GM12878 (cell line): ENCODE results near the gene SAC3D1. TPM values are rescaled to one million over a fixed set of nuclear protein-coding genes. Genes with fewer than 3 reads are reported as not detected.

Experiments
- ATAC-seq: fragments of 200-7000 bp; cut with Tn5 transposase; 3 replicates; pipeline ENCODE4 v1.9.1; 2020; ENCODE audit warnings: mild to moderate bottlenecking, moderate library complexity
- BruUV-seq: library from RNA; stranded (reverse); fragments of 400-500 nt; replicated peaks from 2 replicates; lab custom pipeline; 2021; lab: Mats Ljungman, UMichigan
- CTCF ChIA-PET: fragments of 300-600 bp; sonication (Branson Sonifier 250); formaldehyde crosslinking; extraction: SDS; loops from one replicate; lab custom pipeline; 2021; ENCODE audit warnings: inconsistent platforms; lab: Yijun Ruan, JAX
- POLR2A ChIA-PET: fragments of 350-600 bp; formaldehyde crosslinking; extraction: SDS; loops from one replicate; lab custom pipeline; 2021; ENCODE audit warnings: inconsistent platforms; lab: Charles Lee
- RAD21 ChIA-PET: fragments of 300-600 bp; sonication (Branson Sonifier 250); formaldehyde crosslinking; loops from one replicate; lab custom pipeline; 2023; ENCODE audit warnings: antibody characterized with exemption; ENCODE audit not compliant: unreplicated experiment; lab: Charles Lee
- SMC1A ChIA-PET: fragments of 300-600 bp; sonication (Branson Sonifier 250); formaldehyde crosslinking; loops from one replicate; lab custom pipeline; 2023; ENCODE audit not compliant: unreplicated experiment, uncharacterized antibody; lab: Charles Lee
- DNase-seq: peaks from one replicate; pipeline ENCODE4 v3.0.0-alpha.2; 2011; ENCODE audit warnings: low read depth, low spot score
- FAIRE-seq: peaks from 3 replicates; lab custom pipeline; 2011; peaks lifted over from hg19 to GRCh38; lab: Jason Lieb, UNC
- H2AFZ ChIP-seq: 2 replicates; pipeline ENCODE4 v1.6.0; 2011; ENCODE audit warnings: low read depth, low read length, control low read depth; ENCODE audit not compliant: control insufficient read depth
- H3K27ac ChIP-seq: 2 replicates; pipeline ENCODE4 v1.5.1; 2011; ENCODE audit warnings: control low read depth; ENCODE audit not compliant: control insufficient read depth, insufficient read depth
- H3K27me3 ChIP-seq, 2 experiments: replicated peaks in 1 of 2; 2 replicates each; pipeline versions ENCODE4 v1.6.0 to v1.6.1; 2011; ENCODE audit warnings: low read length in 1 of 2; ENCODE audit not compliant: control insufficient read depth in 2 of 2, insufficient read depth in 2 of 2
- H3K36me3 ChIP-seq, 2 experiments: 2 replicates each; pipeline ENCODE4 v1.5.1; 2011; ENCODE audit warnings: low read length in 1 of 2; ENCODE audit not compliant: control insufficient read depth in 2 of 2, insufficient read depth in 2 of 2
- H3K4me1 ChIP-seq: 2 replicates; pipeline ENCODE4 v1.6.1; 2011; ENCODE audit warnings: mild to moderate bottlenecking, low read length, moderate library complexity, mixed read lengths; ENCODE audit not compliant: control insufficient read depth, insufficient read depth
- H3K4me2 ChIP-seq: 2 replicates; pipeline ENCODE4 v1.6.0; 2011; ENCODE audit warnings: control low read depth; ENCODE audit not compliant: control insufficient read depth, insufficient read depth
- H3K4me3 ChIP-seq: fragments of 200-600 bp; sonication (generic); 2 replicates; pipeline ENCODE4 v1.5.1; 2016
- H3K79me2 ChIP-seq: 2 replicates; pipeline ENCODE4 v1.6.0; 2011; ENCODE audit warnings: low read length; ENCODE audit not compliant: control insufficient read depth, insufficient read depth
- H3K9ac ChIP-seq: 2 replicates; pipeline ENCODE4 v1.8.0; 2011; ENCODE audit warnings: low read length, control low read depth, mixed read lengths; ENCODE audit not compliant: control insufficient read depth, insufficient read depth
- H3K9me3 ChIP-seq: replicated peaks from 3 replicates; pipeline ENCODE4 v1.5.1; 2011; ENCODE audit warnings: mild to moderate bottlenecking, low read length; ENCODE audit not compliant: control insufficient read depth, insufficient read depth
- H4K20me1 ChIP-seq: 2 replicates; pipeline ENCODE4 v1.6.0; 2011; ENCODE audit not compliant: control insufficient read depth, insufficient read depth
- ATF2 ChIP-seq: IDR thresholded peaks from 2 replicates; pipeline ENCODE4 v1.6.1; 2012; ENCODE audit warnings: low read length, inconsistent platforms
- BCLAF1 ChIP-seq: fragments of 450-650 bp; IDR thresholded peaks from 2 replicates; pipeline ENCODE4 v1.6.1; 2017; ENCODE audit warnings: antibody characterized with exemption, mild to moderate bottlenecking, moderate library complexity
- CTCF ChIP-seq, 3 experiments: IDR thresholded peaks in 2 of 3; conservative IDR thresholded peaks in 1 of 3; 2 replicates each; pipeline ENCODE4 v1.5.1; 2011; ENCODE audit warnings: low read depth in 3 of 3, low read length in 3 of 3, mild to moderate bottlenecking in 3 of 3, control low read depth in 2 of 3, moderate library complexity in 2 of 3, inconsistent platforms in 1 of 3, mixed read lengths in 1 of 3; ENCODE audit not compliant: control insufficient read depth in 2 of 3, insufficient read depth in 1 of 3; ENCODE audit errors: extremely low read depth in 1 of 3
- ESRRA ChIP-seq: IDR thresholded peaks from 2 replicates; pipeline ENCODE4 v1.6.1; 2012; ENCODE audit warnings: mild to moderate bottlenecking, low read length, improper control_type of control experiment
- IKZF1 ChIP-seq: fragments of 450-650 bp; conservative IDR thresholded peaks from 2 replicates; pipeline ENCODE4 v1.6.1; 2017; ENCODE audit warnings: antibody characterized with exemption, mild to moderate bottlenecking
- MEF2B ChIP-seq: fragments of 450-650 bp; IDR thresholded peaks from 2 replicates; pipeline ENCODE4 v1.6.1; 2018; ENCODE audit warnings: mild to moderate bottlenecking, moderate library complexity; ENCODE audit not compliant: partially characterized antibody, poor library complexity, severe bottlenecking
- NR2C2 ChIP-seq: IDR thresholded peaks from 2 replicates; pipeline ENCODE4 v1.6.1; 2011; ENCODE audit warnings: borderline replicate concordance, low read depth; ENCODE audit not compliant: control insufficient read depth, insufficient read length
- NRF1 ChIP-seq: conservative IDR thresholded peaks from 2 replicates; pipeline ENCODE4 v1.6.1; 2011; ENCODE audit warnings: mild to moderate bottlenecking, low read depth, low read length, improper control_type of control experiment
- PKNOX1 ChIP-seq: fragments of 450-650 bp; IDR thresholded peaks from 2 replicates; pipeline ENCODE4 v1.6.1; 2016; ENCODE audit warnings: mild to moderate bottlenecking
- RAD21 ChIP-seq: IDR thresholded peaks from 2 replicates; pipeline ENCODE4 v1.6.1; 2011; ENCODE audit warnings: mild to moderate bottlenecking, low read depth, low read length, moderate library complexity; ENCODE audit not compliant: insufficient read depth
- SIX5 ChIP-seq: IDR thresholded peaks from 2 replicates; pipeline ENCODE4 v1.6.1; 2011; ENCODE audit warnings: mild to moderate bottlenecking, low read depth, low read length, moderate library complexity; ENCODE audit not compliant: severe bottlenecking
- SMARCA5 ChIP-seq: fragments of 450-650 bp; IDR thresholded peaks from 2 replicates; pipeline ENCODE4 v1.6.1; 2017; ENCODE audit warnings: mild to moderate bottlenecking
- SPI1 ChIP-seq: IDR thresholded peaks from 2 replicates; pipeline ENCODE4 v1.6.1; 2011; ENCODE audit warnings: low read depth, mild to moderate bottlenecking, low read length, moderate library complexity, borderline replicate concordance; ENCODE audit not compliant: insufficient read depth
- SUPT20H ChIP-seq: IDR thresholded peaks from 2 replicates; pipeline ENCODE4 v1.6.1; 2011; ENCODE audit warnings: low read depth, mild to moderate bottlenecking, low read length, moderate library complexity, borderline replicate concordance; ENCODE audit not compliant: control insufficient read depth
- USF1 ChIP-seq: IDR thresholded peaks from 2 replicates; pipeline ENCODE4 v1.6.1; 2011; ENCODE audit warnings: borderline replicate concordance, low read depth, mild to moderate bottlenecking, moderate library complexity, mixed read lengths, low read length; ENCODE audit not compliant: insufficient read depth; ENCODE audit errors: extremely low read length
- WGBS: methylation state at CpG from one replicate; pipeline ENCODE4 v1.1.6; 2016; ENCODE audit warnings: low lambda C conversion rate; ENCODE audit not compliant: insufficient replicate concordance, insufficient coverage; ENCODE audit errors: missing lambda C conversion rate; 5-methylcytosine and 5-hydroxymethylcytosine counted together
- in situ Hi-C: fragments of 300-500 bp; cut with MboI; formaldehyde crosslinking; loops from 9 replicates; pipeline ENCODE4 v1.14.3; 2018; ENCODE audit warnings: mixed read lengths
- intact Hi-C: fragments of 100-400 bp; cut with micrococcal nuclease; formaldehyde crosslinking; loops from one replicate; pipeline ENCODE4 v1.14.2; 2022; ENCODE audit not compliant: unreplicated experiment
- polyA plus RNA-seq, 11 experiments: library from polyadenylated mRNA; depleted of rRNA in 4 of 11; unstranded in 6 of 11; stranded (reverse) in 5 of 11; fragments of >200 nt; fragmentation: Nextera tagmentation in 4 of 11; fragmentation: Illumina TruSeq in 1 of 11; extraction: Ambion mirVana in 4 of 11; extraction: Trizol in 1 of 11; gene quantifications; 1 replicate in 1 of 11; 2 replicates in 10 of 11; pipeline versions ENCODE4 v1.2.1 to v1.2.3, GENCODE V29; 2011 to 2016; ENCODE audit warnings: inconsistent platforms in 2 of 11, missing spikeins in 2 of 11, low read depth in 1 of 11
- total RNA-seq, 4 experiments: library from RNA; depleted of rRNA in 3 of 4; stranded (reverse); fragments of >200 nt in 3 of 4; fragmentation: Illumina TruSeq in 1 of 4; extraction: Trizol in 1 of 4; gene quantifications; 2 replicates each; pipeline versions ENCODE4 v1.2.1 to v1.2.3, GENCODE V29; 2013 to 2021

Gene SAC3D1
- total and polyA plus RNA-seq, 10 of the 15 experiments (the other 5 are each of a cell fraction or from before 2014, with no cell fraction given), result 0.16 to 44.6 (median 12.1) TPM

- FAIRE-seq, result no peak
- peak in 1 of 3 experiments; percentile 19; a peak in 1 of 6 replicates for TF ChIP-seq CTCF (IDR thresholded peaks at IDR 0.05 in 2 of 3, conservative IDR thresholded peaks at IDR 0.05 in 1 of 3; ENCODE audit: control insufficient read depth in 2 of 3, extremely low read depth in 1 of 3, insufficient read depth in 1 of 3, low read depth in 3 of 3, low read length in 3 of 3)
- peak; percentile 26 for TF ChIP-seq USF1
- TF ChIP-seq SUPT20H, result no peak
- no peak for TF ChIP-seq IKZF1
- TF ChIP-seq SIX5, result no peak
- TF ChIP-seq MEF2B, result no peak
- TF ChIP-seq RAD21, result no peak
- TF ChIP-seq SPI1, result no peak
- TF ChIP-seq PKNOX1, result no peak
- no peak for TF ChIP-seq ATF2
- TF ChIP-seq NRF1, result no peak
- no peak for TF ChIP-seq ESRRA
- TF ChIP-seq NR2C2, result no peak
- no peak for TF ChIP-seq BCLAF1
- no peak for TF ChIP-seq SMARCA5
Measured at GRCh38 chr11:65060913-65061408, 20.0 kb downstream of the SAC3D1 start.

More at GRCh38 chr11:65060913-65061408, 20.0 kb downstream of the SAC3D1 start:
- POLR2A ChIA-PET, result interaction anchor here (0.7 to 1.0 kb wide), 2 partner anchors 16 to 34 kb away, joined by 3 to 6 read pairs; no protein-coding TSS in a partner anchor
- Histone ChIP-seq H2AFZ (no peak overlapping the region), H3K27ac (no peak overlapping the region), H3K36me3 (no peaks in the 10 kb centered on the region), H3K79me2 (no peaks in the 10 kb centered on the region), H4K20me1 (no peaks in the 10 kb centered on the region), H3K9me3 (no peaks in the 10 kb centered on the region), H3K9ac (no peak overlapping the region), H3K4me3 (no peak overlapping the region), H3K27me3 (no peaks in the 10 kb centered on the region), H3K4me1 (peaks cover 21% of the 10 kb centered on the region), H3K4me2 (peak overlapping the region; percentile 20; the same call in 1 of the 2 replicates)
- in situ Hi-C loops, result no loop called here
- ATAC-seq (no peak), DNase-seq (no peak)
- intact Hi-C loops, result no loop called here
- RAD21 ChIA-PET, result no interaction called here
- CTCF ChIA-PET, result no interaction called here
- 83% methylated on average over 9 of the region's 9 CpGs for WGBS
- no TSS peak for BruUV-seq
- SMC1A ChIA-PET, result no interaction called here
